ENCODE results near the gene INPPL1. TPM values are rescaled to one million over a fixed set of nuclear protein-coding genes. Genes with fewer than 3 reads are reported as not detected.
"Not testable (repeated sequence)": the region's sequence is repeated elsewhere in the genome, so short reads cannot be mapped to it uniquely, and the experiment has no call there.

The INPPL1 gene
- total and polyA plus RNA-seq, 2 donors (not counting 1 experiment from before 2014, with no cell fraction given): 205 to 208 TPM

- Mint-ChIP-seq H3K27ac (no peak overlapping the region), H3K27me3 (peaks cover 3% of the 10 kb centered on the region), H3K4me3 (no peak overlapping the region), H3K9me3 (ENCODE audit: insufficient read depth) (no peaks in the 10 kb centered on the region), H3K4me1 (no peaks in the 10 kb centered on the region)
- DNase-seq (no peak), ATAC-seq (ENCODE audit: low read depth) (no peak)
- intact Hi-C loops (cut with micrococcal nuclease): no loop called here
- Histone ChIP-seq H2AFZ (ENCODE audit: insufficient read depth, low read depth, low read length, poor library complexity, severe bottlenecking) (no peak overlapping the region), H3K79me2 (ENCODE audit: control insufficient read depth, insufficient read depth, low read length) (no peaks in the 10 kb centered on the region), H3K27ac (ENCODE audit: low read length in 2 of 2) (no peak overlapping the region), H3K4me3 (ENCODE audit: control extremely low read depth in 1 of 5, extremely low read depth in 1 of 5, insufficient read depth in 1 of 5, low read depth in 2 of 5, low read length in 4 of 5) (no peak overlapping the region), H3K9ac (ENCODE audit: low read length) (no peak overlapping the region), H3K4me2 (replicated peaks; ENCODE audit: low read depth, low read length, poor library complexity, severe bottlenecking) (no peak overlapping the region), H3K36me3 (replicated peaks in 1 of 2; ENCODE audit: control extremely low read depth in 1 of 2, control insufficient read depth in 1 of 2, extremely low read depth in 1 of 2, insufficient read depth in 2 of 2, low read length in 1 of 2) (no peaks in the 10 kb centered on the region), H3K9me3 (ENCODE audit: control extremely low read depth in 1 of 3, control insufficient read depth in 2 of 3, insufficient read depth in 1 of 3, low read length in 2 of 3) (no peaks in the 10 kb centered on the region), H3K4me1 (ENCODE audit: control insufficient read depth in 2 of 2, insufficient read depth in 2 of 2, low read length in 2 of 2) (no peaks in the 10 kb centered on the region), H4K20me1 (ENCODE audit: control insufficient read depth, insufficient read depth, low read length, poor library complexity, severe bottlenecking) (no peaks in the 10 kb centered on the region), H3K27me3 (replicated peaks in 1 of 4; ENCODE audit: control extremely low read depth in 1 of 4, control insufficient read depth in 3 of 4, insufficient read depth in 4 of 4, low read length in 3 of 4) (no peaks in the 10 kb centered on the region)
- 95% methylated on average over 11 of the region's 12 CpGs for WGBS (ENCODE audit: insufficient coverage)
- CTCF ChIA-PET: interaction anchor here (0.8 kb wide), 1 partner anchor 14 kb away, joined by 4 read pairs; no protein-coding TSS in a partner anchor
- POLR2A ChIA-PET: no interaction called here
- no peak for TF ChIP-seq CTCF (IDR thresholded peaks at IDR 0.05)
- no peak for TF ChIP-seq EZH2 (IDR thresholded peaks at IDR 0.05; ENCODE audit: borderline replicate concordance, insufficient read depth, low read depth, low read length, poor library complexity, severe bottlenecking)
Observed at GRCh38 chr11:72195518-72196270, 28.9 kb upstream of the INPPL1 start.

DNA sequence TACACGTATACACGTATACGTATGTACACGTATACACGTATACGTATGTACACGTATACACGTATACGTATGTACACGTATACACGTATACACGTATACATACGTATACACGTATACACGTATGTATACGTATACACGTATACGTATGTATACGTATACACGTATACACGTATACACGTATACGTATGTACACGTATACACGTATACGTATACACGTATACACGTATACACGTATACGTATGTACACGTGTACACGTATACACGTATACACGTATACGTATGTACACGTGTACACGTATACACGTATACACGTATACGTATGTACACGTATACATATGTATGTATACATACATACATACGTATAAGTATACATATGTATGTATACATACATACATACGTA is 23.1 kb upstream of the INPPL1 start:
- 95% methylated on average over 25 of the region's 43 CpGs for WGBS (ENCODE audit: insufficient coverage)

More for the DNA sequence above, 23.1 kb upstream of the INPPL1 start:
- H3K79me2 ChIP-seq (ENCODE audit: control insufficient read depth, insufficient read depth, low read length); H3K27me3 Mint-ChIP-seq; H3K9ac ChIP-seq (ENCODE audit: low read length); H3K4me1 ChIP-seq (ENCODE audit: control insufficient read depth in 2 of 2, insufficient read depth in 2 of 2, low read length in 2 of 2); H3K9me3 ChIP-seq (ENCODE audit: control extremely low read depth in 1 of 3, control insufficient read depth in 2 of 3, insufficient read depth in 1 of 3, low read length in 2 of 3); H3K27me3 ChIP-seq (replicated peaks in 1 of 4; ENCODE audit: control extremely low read depth in 1 of 4, control insufficient read depth in 3 of 4, insufficient read depth in 4 of 4, low read length in 3 of 4); H3K4me3 Mint-ChIP-seq; intact Hi-C loops (cut with micrococcal nuclease); H3K4me1 Mint-ChIP-seq; H4K20me1 ChIP-seq (ENCODE audit: control insufficient read depth, insufficient read depth, low read length, poor library complexity, severe bottlenecking); CTCF ChIA-PET; H3K27ac Mint-ChIP-seq; H3K4me3 ChIP-seq (ENCODE audit: control extremely low read depth in 1 of 5, extremely low read depth in 1 of 5, insufficient read depth in 1 of 5, low read depth in 2 of 5, low read length in 4 of 5); H3K9me3 Mint-ChIP-seq (ENCODE audit: insufficient read depth); H2AFZ ChIP-seq (ENCODE audit: insufficient read depth, low read depth, low read length, poor library complexity, severe bottlenecking); H3K36me3 ChIP-seq (replicated peaks in 1 of 2; ENCODE audit: control extremely low read depth in 1 of 2, control insufficient read depth in 1 of 2, extremely low read depth in 1 of 2, insufficient read depth in 2 of 2, low read length in 1 of 2); DNase-seq; POLR2A ChIA-PET; H3K27ac ChIP-seq (ENCODE audit: low read length in 2 of 2); ATAC-seq (ENCODE audit: low read depth); H3K4me2 ChIP-seq (replicated peaks; ENCODE audit: low read depth, low read length, poor library complexity, severe bottlenecking): not testable (repeated sequence)
